Measurements from ENCODE around the gene KRTAP1-5.
"Not testable (repeated sequence)": the region's sequence is repeated elsewhere in the genome, so short reads cannot be mapped to it uniquely, and the experiment has no call there.

The KRTAP1-5 gene

DNA sequence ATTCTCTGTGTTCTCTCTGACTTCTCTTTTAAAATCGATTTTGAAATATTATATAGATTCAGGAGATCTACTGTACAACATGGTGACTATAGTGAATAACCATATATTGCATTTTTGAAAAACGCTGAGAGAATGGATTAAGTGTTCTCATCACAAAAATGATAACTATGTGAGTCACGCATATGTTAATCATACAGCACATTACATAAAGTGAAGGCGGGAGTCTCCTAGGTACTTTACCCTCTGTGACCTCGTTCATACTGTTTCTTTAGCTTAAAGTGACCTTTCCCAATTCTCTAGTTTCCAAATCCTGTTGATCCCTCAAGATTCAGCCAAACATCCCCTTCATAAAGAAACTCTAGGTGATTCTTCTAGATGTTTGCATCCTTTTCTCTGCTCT, 24.2 kb downstream of the KRTAP1-5 start:
- DNase-seq = no peak

DNA sequence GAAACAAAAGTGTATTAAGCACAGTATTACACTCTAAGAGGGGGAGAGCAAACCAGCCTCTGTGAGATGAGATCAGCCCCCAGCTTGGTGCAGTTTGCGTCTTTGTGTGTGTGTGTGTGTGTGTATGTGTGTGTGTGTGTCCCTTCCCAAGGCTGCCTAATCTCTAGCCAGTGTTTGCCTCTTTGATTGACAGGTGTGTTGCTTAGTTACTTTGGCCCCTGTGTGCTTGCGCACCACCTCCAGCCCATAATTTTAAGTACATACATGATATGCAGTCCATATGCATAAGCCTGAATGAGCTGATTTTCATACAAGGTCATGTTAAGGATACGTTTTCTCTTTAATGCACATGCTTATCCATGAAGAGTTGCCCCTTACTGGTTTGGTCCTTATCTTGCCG, 25.2 kb downstream of the KRTAP1-5 start:
- no peak for DNase-seq

GRCh38 chr17:40999563-40999962, 27.4 kb downstream of the KRTAP1-5 start, which contains the start of gene KRTAP3-2:
Gene KRTAP3-2, minus strand, starts transcription at chr17:40999906. Its CDS starts 53 bp downstream, at chr17:40999853.
- DNase-seq = not testable (repeated sequence)

- no peak for DNase-seq
Measured at GRCh38 chr17:40997361-40997760, 29.6 kb downstream of the KRTAP1-5 start.

DNA sequence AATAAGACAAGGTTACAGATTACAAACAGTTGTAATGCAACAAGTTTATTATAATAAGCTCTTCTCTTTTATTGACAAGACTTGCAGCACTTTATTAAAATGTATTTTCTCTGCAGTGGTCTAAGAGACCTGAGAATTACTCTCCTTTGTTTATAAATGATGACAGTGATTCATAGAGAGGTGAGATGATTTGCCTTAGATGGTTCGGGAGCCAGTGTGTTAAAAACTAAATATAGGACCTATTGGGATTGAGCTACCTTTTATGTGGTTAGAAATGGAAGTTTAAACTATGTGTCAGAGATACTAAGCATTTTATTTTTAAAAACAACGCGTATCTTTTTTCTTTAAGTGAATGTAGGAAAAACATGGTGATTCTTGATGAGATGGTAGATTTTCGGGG, 30.2 kb downstream of the KRTAP1-5 start:
- DNase-seq = no peak

GRCh38 chr17:40995116-40995515, 31.9 kb downstream of the KRTAP1-5 start:
- no peak for DNase-seq

GRCh38 chr17:40993839-40994238, 33.2 kb downstream of the KRTAP1-5 start, which contains the start of gene KRTAP3-3:
Gene KRTAP3-3, minus strand, starts transcription at chr17:40994164. Its CDS starts 67 bp downstream, at chr17:40994097.
- no peak for DNase-seq

DNA sequence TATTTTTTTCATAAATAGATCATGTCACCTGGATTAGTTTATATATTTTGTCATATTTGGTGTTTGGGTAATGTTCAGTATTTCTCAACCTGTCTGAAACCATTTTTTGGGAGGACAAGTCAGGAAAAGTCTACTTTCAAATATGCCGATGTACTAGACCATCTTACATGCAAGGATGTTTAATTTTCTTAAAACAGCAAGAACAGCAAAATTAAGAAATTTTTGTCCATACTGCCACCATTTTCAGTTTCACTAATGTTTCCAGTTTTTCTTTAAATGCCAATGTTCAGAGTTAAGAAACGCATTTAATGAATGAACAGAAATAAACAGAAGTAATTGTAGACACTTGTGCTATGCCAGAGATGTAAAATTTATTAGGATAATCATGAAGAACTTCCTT, 33.9 kb downstream of the KRTAP1-5 start:
- no peak for DNase-seq

DNA sequence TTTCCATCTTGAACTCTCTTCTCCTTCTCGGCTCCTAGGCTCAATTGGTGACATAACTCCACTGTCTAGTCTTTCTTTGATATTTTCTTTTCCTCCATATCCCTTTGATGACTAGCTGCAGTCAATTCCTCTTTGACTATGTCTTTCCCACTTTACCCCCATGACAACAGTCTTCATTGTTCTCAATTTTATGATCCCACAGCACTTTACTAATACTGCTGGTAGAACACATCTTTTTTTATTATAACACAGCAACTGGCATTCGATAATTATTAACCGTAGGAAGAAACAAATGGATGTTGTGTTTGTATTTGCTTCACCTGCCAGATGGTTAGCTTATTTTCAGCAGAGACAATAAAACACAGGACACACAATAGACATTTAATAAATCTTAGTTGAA, 34.3 kb downstream of the KRTAP1-5 start:
- no peak for DNase-seq

DNA sequence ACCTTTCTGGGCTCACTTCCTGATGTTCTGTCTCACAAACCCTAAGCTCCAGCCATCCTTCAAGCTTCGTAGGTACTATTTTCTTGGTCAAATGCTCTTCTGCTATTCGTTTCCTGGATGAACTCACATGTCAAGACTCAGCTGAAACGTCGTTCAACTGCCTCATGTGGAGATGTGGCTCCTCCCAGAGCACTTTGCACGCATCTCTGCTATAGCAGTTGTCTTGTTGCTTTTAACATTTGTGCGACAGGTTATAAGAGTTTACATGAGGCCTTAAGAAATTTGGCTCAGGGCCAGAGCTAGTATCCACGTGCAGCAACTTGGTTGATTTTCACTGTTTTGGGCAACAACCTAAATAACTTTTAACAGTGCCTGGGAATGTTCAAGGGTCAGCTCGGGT, 40.1 kb downstream of the KRTAP1-5 start:
- no peak for DNase-seq

- DNase-seq = no peak
Measured at GRCh38 chr17:40984226-40984625, 42.8 kb downstream of the KRTAP1-5 start, which contains the start of gene KRT40. Gene KRT40, minus strand, starts transcription at chr17:40984326. Its CDS starts 53 bp downstream, at chr17:40984273.

- DNase-seq = no peak
Measured at GRCh38 chr17:40981115-40981514, 45.9 kb downstream of the KRTAP1-5 start.

- DNase-seq = no peak
Measured at GRCh38 chr17:40980596-40980995, 46.4 kb downstream of the KRTAP1-5 start.

DNA sequence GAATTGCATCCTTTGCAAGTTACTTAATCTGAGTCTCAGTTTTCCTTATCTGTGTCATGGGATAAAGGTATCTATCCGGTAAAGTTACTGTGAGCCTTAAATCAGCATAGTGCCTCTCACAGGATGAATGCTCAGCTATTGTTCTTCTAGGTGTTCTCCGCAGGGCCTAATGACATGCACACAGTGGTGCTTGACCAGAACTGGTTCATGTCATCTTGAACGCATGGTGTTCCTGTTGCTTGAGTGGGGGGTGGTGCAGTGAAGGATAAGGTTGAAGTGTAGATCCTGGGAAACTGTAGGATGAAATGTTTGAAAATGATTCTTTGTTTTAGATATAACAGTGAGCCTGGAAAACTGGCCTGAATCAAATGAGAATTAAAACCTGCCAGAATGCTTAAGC, 46.9 kb downstream of the KRTAP1-5 start:
- no peak for DNase-seq

DNA sequence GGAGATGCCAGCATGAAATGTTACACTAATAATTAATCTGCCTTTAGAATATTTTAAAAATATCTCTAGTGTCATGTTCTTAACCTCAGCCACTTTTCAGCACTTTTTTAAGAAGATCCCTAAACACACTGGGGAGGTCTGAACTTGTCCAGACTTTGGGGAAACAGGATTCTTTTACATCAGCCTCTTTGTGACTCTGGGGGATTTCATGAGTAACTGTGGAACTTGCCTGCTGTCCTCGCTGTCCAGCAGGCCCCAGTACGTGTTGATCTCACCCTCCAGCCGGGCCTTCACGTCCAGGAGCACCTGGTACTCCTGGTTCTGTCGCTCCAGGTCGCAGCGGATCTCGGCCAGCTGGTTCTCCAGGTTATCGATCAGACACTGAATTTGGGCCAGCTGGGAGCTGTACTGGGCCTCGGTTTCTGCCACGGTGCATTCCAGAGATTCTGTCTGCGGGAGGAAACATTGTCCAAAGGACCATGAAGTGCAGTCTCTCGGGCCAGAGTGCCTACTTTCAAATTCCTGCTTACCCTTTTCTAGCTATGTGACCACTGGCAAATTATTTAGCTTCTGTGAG, 48.3 kb downstream of the KRTAP1-5 start:
- DNase-seq = no peak

Data from NCI-H1092 (cell line).